Testis (tissue), 3 donors: ENCODE data around the gene DLG3. TPM values are rescaled to one million over a fixed set of nuclear protein-coding genes. Genes with fewer than 3 reads are reported as not detected.

ENCODE experiments used
- DNase-seq: peaks from one replicate; pipeline ENCODE4 v3.0.0-alpha.2; 2019
- H3K27ac ChIP-seq, 2 donors: fragments of 200-600 bp; sonication (generic); one replicate each; pipeline ENCODE4 v1.5.1; 2019
- H3K27me3 ChIP-seq: fragments of 200-600 bp; sonication (generic); one replicate; pipeline ENCODE4 v1.5.1; 2019
- H3K36me3 ChIP-seq: fragments of 200-600 bp; sonication (generic); one replicate; pipeline ENCODE4 v1.5.1; 2017; ENCODE audit warnings: low read depth; ENCODE audit errors: missing control alignments
- H3K4me1 ChIP-seq: fragments of 200-600 bp; sonication (generic); one replicate; pipeline ENCODE4 v1.5.1; 2019
- H3K4me3 ChIP-seq, 2 donors: fragments of 200-600 bp; sonication (generic); one replicate each; pipeline ENCODE4 v1.5.1; 2017 to 2019
- H3K9me3 ChIP-seq: fragments of 200-600 bp; sonication (generic); one replicate; pipeline ENCODE4 v1.5.1; 2017
- POLR2A ChIP-seq: fragments of 450-650 bp; IDR thresholded peaks from one replicate; pipeline ENCODE4 v1.6.1; 2017; ENCODE audit warnings: antibody characterized with exemption, mild to moderate bottlenecking, moderate library complexity
- WGBS, 2 donors: methylation state at CpG; one replicate each; pipeline ENCODE4 v1.1.5; 2018; 5-methylcytosine and 5-hydroxymethylcytosine counted together
- intact Hi-C: fragments of 100-400 bp; cut with DNase I; formaldehyde crosslinking; loops from one replicate; pipeline ENCODE4 v1.15.1; 2023; ENCODE audit warnings: low total_unique reads
- polyA plus RNA-seq: library from polyadenylated mRNA; stranded (reverse); fragments of 350-450 nt; fragmentation: Illumina TruSeq; extraction: RNeasy Lipid Tissue Mini Kit (QIAGEN cat#74804); gene quantifications from one replicate; pipeline ENCODE4 v1.2.3, GENCODE V29; 2014; ENCODE audit warnings: low read depth, low replicate concordance; ENCODE audit not compliant: insufficient read depth
- total RNA-seq, 2 donors: library from RNA; depleted of rRNA; stranded (reverse); fragments of >200 nt; gene quantifications; one replicate each; pipeline ENCODE4 v1.2.3, GENCODE V29; 2016
- TF ChIP-seq, protein P1 (sequence below), 3 experiments: fragments of 450-650 bp in 2 of 3; fragments of 200-600 bp in 1 of 3; sonication (generic) in 1 of 3; IDR thresholded peaks; one replicate each; pipeline ENCODE4 v1.5.1; 2016 to 2019; ENCODE audit warnings: antibody characterized with exemption in 3 of 3, mild to moderate bottlenecking in 2 of 3, moderate library complexity in 1 of 3

The DLG3 gene
- total and polyA plus RNA-seq, 3 donors from 2014 or later, result 5.6 to 7.8 (median 7.1) TPM

DNA sequence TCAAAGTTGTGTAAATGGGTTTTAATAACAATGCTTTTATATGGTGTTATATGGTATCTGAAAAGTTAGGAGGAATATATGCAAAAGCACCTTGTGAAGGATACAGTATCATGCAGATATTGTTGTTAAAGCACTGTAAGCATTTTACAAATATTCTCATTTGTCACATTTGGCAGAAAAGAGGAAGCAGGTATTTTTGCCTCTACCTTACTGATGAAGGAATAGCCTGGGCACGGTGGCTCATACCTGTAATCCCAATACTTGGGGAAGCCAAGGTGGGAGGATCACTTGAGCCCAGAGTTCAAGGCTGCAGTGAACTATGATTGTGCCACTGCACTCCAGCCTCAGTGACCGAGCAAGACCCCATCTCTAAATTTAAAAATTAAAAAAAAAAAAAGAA lies 33.7 kb upstream of the DLG3 start:
- no peaks in the 10 kb centered on the region for H3K36me3 ChIP-seq
- H3K4me1 ChIP-seq, result no peaks in the 10 kb centered on the region
- intact Hi-C loops, result no loop called here
- no peak for DNase-seq
- H3K4me3 ChIP-seq, result no peak overlapping the region
- H3K27me3 ChIP-seq, result no peaks in the 10 kb centered on the region
- TF ChIP-seq, protein P1, sequence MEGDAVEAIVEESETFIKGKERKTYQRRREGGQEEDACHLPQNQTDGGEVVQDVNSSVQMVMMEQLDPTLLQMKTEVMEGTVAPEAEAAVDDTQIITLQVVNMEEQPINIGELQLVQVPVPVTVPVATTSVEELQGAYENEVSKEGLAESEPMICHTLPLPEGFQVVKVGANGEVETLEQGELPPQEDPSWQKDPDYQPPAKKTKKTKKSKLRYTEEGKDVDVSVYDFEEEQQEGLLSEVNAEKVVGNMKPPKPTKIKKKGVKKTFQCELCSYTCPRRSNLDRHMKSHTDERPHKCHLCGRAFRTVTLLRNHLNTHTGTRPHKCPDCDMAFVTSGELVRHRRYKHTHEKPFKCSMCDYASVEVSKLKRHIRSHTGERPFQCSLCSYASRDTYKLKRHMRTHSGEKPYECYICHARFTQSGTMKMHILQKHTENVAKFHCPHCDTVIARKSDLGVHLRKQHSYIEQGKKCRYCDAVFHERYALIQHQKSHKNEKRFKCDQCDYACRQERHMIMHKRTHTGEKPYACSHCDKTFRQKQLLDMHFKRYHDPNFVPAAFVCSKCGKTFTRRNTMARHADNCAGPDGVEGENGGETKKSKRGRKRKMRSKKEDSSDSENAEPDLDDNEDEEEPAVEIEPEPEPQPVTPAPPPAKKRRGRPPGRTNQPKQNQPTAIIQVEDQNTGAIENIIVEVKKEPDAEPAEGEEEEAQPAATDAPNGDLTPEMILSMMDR (IDR thresholded peaks at IDR 0.05), result no peak
- no peak for TF ChIP-seq POLR2A
- 85 to 96% methylated on average over 2 of the region's 2 CpGs for WGBS, 2 donors
- H3K27ac ChIP-seq, result no peak overlapping the region
- no peaks in the 10 kb centered on the region for H3K9me3 ChIP-seq

DNA sequence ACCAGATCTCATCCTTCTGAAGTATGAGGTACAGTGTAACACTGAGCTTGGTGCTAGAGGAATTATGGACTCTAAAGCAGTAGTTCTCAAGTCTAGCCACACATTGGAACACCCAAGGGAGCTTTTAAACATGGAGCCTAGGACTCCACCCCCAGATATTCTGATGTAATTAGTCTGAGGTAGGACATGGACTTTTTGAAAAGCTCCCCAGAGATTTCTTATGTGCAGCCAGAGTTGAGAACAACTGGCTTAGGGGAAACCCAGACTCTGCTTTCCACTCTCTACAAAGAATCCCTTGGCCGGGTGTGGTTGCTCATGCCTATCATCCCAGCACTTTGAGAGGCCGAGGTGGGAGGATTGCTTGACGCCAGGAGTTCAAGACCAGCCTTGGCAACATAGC lies 33.2 kb upstream of the DLG3 start:
- no peaks in the 10 kb centered on the region for H3K36me3 ChIP-seq

DNA sequence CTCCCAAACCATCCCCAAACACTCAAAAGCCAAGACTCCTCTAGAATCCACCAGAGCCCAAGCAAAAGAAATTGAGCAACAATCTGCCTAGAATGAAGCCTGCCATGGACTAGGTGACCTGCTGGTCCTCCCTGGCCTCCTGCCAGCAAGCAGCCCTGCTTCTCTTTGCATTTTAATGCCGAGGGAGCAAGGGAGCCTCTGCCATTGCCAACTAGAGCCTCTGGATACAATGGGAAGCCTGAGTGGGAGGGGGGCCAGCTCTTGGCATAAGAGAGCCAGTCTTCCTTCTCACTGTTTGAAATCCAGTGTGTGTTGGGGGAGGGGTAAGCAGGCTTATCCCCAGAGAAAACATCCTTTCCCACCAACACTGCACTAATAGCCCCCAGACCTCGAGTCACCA lies 23.0 kb upstream of the DLG3 start:
- H3K4me1 ChIP-seq, result no peaks in the 10 kb centered on the region
- H3K4me3 ChIP-seq, result no peak overlapping the region
- 71 to 80% methylated on average over 1 to 2 of the region's 2 CpGs for WGBS, 2 donors
- no peak overlapping the region for H3K27ac ChIP-seq
- H3K27me3 ChIP-seq, result no peaks in the 10 kb centered on the region
- H3K36me3 ChIP-seq, result no peaks in the 10 kb centered on the region
- intact Hi-C loops, result no loop called here
- no peaks in the 10 kb centered on the region for H3K9me3 ChIP-seq
- TF ChIP-seq POLR2A, result no peak
- TF ChIP-seq, protein P1 (IDR thresholded peaks at IDR 0.05), result no peak
- no peak for DNase-seq

More for the DNA sequence above, 33.2 kb upstream of the DLG3 start:
- intact Hi-C loops, result no loop called here
- Histone ChIP-seq H3K9me3 (no peaks in the 10 kb centered on the region), H3K27ac (no peak overlapping the region), H3K4me1 (no peaks in the 10 kb centered on the region), H3K4me3 (no peak overlapping the region), H3K27me3 (no peaks in the 10 kb centered on the region)
- 85 to 87% methylated on average over 3 of the region's 3 CpGs for WGBS, 2 donors
- no peak for TF ChIP-seq POLR2A
- TF ChIP-seq, protein P1 (IDR thresholded peaks at IDR 0.05), result no peak
- no peak for DNase-seq

DNA sequence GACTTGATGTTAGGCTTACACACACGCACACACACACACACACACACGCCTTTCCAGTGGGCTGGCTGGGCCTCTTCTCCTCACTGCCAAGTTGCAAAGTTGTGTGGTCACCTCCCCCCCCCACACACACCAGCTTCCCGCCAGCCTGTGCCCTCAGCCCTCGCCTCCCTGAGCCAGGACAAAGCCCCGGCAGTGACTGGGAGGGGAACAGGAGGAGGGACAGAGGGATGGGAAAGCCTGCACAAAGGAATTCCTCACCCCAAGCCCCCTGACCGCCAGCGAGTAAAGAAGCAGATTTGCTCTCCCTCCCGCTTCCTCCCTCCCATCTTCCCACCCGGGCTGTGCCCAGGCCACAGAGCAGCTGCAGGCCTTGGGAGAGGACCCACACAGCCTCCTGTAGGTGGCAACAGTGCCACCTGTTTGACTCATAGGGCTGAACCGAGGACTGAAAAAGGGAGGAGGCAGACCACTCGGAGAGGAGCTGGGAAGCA lies 21.7 kb upstream of the DLG3 start, which contains the start of gene GDPD2:
Gene GDPD2, plus strand, starts transcription at position 464 of the 491 bp plus-strand sequence. CDS start 1,671 bp downstream, outside the sequence.
- Histone ChIP-seq H3K36me3 (no peaks in the 10 kb centered on the region), H3K27me3 (no peaks in the 10 kb centered on the region), H3K9me3 (no peaks in the 10 kb centered on the region), H3K27ac (no peak within 1 kb of the TSS), H3K4me1 (no peaks in the 10 kb centered on the region), H3K4me3 (no peak within 1 kb of the TSS)
- intact Hi-C loops, result no loop called here
- 20% methylated on average over 1 to 7 of the region's 11 CpGs for WGBS, 2 donors
- no peak for DNase-seq
- no peak for TF ChIP-seq POLR2A
- TF ChIP-seq, protein P1 (IDR thresholded peaks at IDR 0.05), result no peak
